NK-92 (cell line): ENCODE data around the gene PLPPR3.

ENCODE experiments used
- DNase-seq: peaks from one replicate; lab custom pipeline; 2025; ENCODE audit not compliant: unreplicated experiment; lab: John Stamatoyannopoulos, UW

The PLPPR3 gene

GRCh38 chr19:778910-779653 is 42.7 kb downstream of the PLPPR3 start:
- no peak for DNase-seq

GRCh38 chr19:776549-776948 is 45.2 kb downstream of the PLPPR3 start:
- DNase-seq = no peak

GRCh38 chr19:772730-773436 is 48.9 kb downstream of the PLPPR3 start:
- DNase-seq = no peak

GRCh38 chr19:772063-772462 is 49.7 kb downstream of the PLPPR3 start:
- DNase-seq = no peak

- no peak for DNase-seq
Measured at GRCh38 chr19:771332-771785, 50.4 kb downstream of the PLPPR3 start.

- DNase-seq = no peak
Measured at GRCh38 chr19:769616-770015, 52.1 kb downstream of the PLPPR3 start.

- no peak for DNase-seq
Measured at GRCh38 chr19:768424-768823, 53.3 kb downstream of the PLPPR3 start.

GRCh38 chr19:765179-765738 is 56.5 kb downstream of the PLPPR3 start:
- no peak for DNase-seq

- no peak for DNase-seq
Measured at GRCh38 chr19:764301-764700, 57.5 kb downstream of the PLPPR3 start.

- no peak for DNase-seq
Measured at GRCh38 chr19:763869-764268, 57.9 kb downstream of the PLPPR3 start.

GRCh38 chr19:763181-763580 is 58.6 kb downstream of the PLPPR3 start:
- no peak for DNase-seq
